Keratinocyte (primary cell): ENCODE measurements around the gene TPBGL. TPM values are rescaled to one million over a fixed set of nuclear protein-coding genes. Genes with fewer than 3 reads are reported as not detected.

Source experiments
- DNase-seq: peaks from one replicate; pipeline ENCODE4 v3.0.0-alpha.2; 2011; ENCODE audit warnings: low read depth, missing footprints, low spot score
- FAIRE-seq: peaks from 2 replicates; lab custom pipeline; 2011; peaks lifted over from hg19 to GRCh38; lab: Jason Lieb, UNC
- H2AFZ ChIP-seq: 2 replicates; pipeline ENCODE4 v1.6.0; 2012; ENCODE audit warnings: low read length, control low read depth, inconsistent platforms; ENCODE audit not compliant: control insufficient read depth
- H3K27ac ChIP-seq: 2 replicates; pipeline ENCODE4 v1.5.1; 2011; ENCODE audit warnings: low read length; ENCODE audit not compliant: control insufficient read depth, insufficient read depth
- H3K27me3 ChIP-seq: 3 replicates; pipeline ENCODE4 v1.6.0; 2011; ENCODE audit warnings: low read length; ENCODE audit not compliant: control insufficient read depth, insufficient read depth; ENCODE audit errors: extremely low read depth
- H3K36me3 ChIP-seq, 2 experiments: 2 replicates in 1 of 2; 3 replicates in 1 of 2; pipeline ENCODE4 v1.5.1; 2011; ENCODE audit warnings: low read length in 2 of 2, mild to moderate bottlenecking in 1 of 2; ENCODE audit not compliant: control insufficient read depth in 2 of 2, insufficient read depth in 2 of 2; ENCODE audit errors: extremely low read depth in 1 of 2
- H3K4me1 ChIP-seq: 3 replicates; pipeline ENCODE4 v1.5.1; 2011; ENCODE audit warnings: low read length; ENCODE audit not compliant: control insufficient read depth, insufficient read depth; ENCODE audit errors: extremely low read depth
- H3K4me2 ChIP-seq: 3 replicates; pipeline ENCODE4 v1.6.0; 2011; ENCODE audit warnings: low read depth, low read length; ENCODE audit not compliant: control insufficient read depth, insufficient read depth; ENCODE audit errors: extremely low read depth
- H3K4me3 ChIP-seq, 3 experiments: fragments of 200-600 bp in 1 of 3; sonication (generic) in 1 of 3; 2 replicates in 2 of 3; 3 replicates in 1 of 3; pipeline ENCODE4 v1.5.1; 2011 to 2016; ENCODE audit warnings: low read length in 3 of 3, mild to moderate bottlenecking in 3 of 3, control low read depth in 2 of 3, inconsistent platforms in 1 of 3, low read depth in 1 of 3, mixed read lengths in 1 of 3, mixed run types in 1 of 3, moderate library complexity in 1 of 3; ENCODE audit not compliant: control insufficient read depth in 2 of 3, insufficient read depth in 2 of 3; ENCODE audit errors: extremely low read depth in 1 of 3
- H3K79me2 ChIP-seq: 2 replicates; pipeline ENCODE4 v1.6.0; 2012; ENCODE audit warnings: low read length; ENCODE audit not compliant: control insufficient read depth, insufficient read depth
- H3K9ac ChIP-seq: 3 replicates; pipeline ENCODE4 v1.6.0; 2011; ENCODE audit warnings: low read length; ENCODE audit not compliant: control insufficient read depth, insufficient read depth; ENCODE audit errors: extremely low read depth
- H3K9me1 ChIP-seq: 3 replicates; pipeline ENCODE4 v1.6.0; 2011; ENCODE audit warnings: low read length; ENCODE audit not compliant: control insufficient read depth, insufficient read depth; ENCODE audit errors: extremely low read depth
- H3K9me3 ChIP-seq: 2 replicates; pipeline ENCODE4 v1.5.1; 2012; ENCODE audit warnings: low read depth, low read length; ENCODE audit not compliant: control insufficient read depth
- H4K20me1 ChIP-seq: 3 replicates; pipeline ENCODE4 v1.6.0; 2011; ENCODE audit warnings: low read length; ENCODE audit not compliant: control insufficient read depth, insufficient read depth; ENCODE audit errors: extremely low read depth
- EZH2 ChIP-seq: IDR thresholded peaks from one replicate; pipeline ENCODE4 v1.6.1; 2012; ENCODE audit warnings: inconsistent platforms, mild to moderate bottlenecking, low read length, moderate library complexity
- dilution Hi-C: fragments of 300-500 bp; cut with MboI; formaldehyde crosslinking; loops from one replicate; pipeline ENCODE4 v1.7.0; 2020; ENCODE audit warnings: low sequenced_read_pairs; ENCODE audit not compliant: extremely low pct_ligation_motif_present
- polyA plus RNA-seq, 5 experiments: library from polyadenylated mRNA; depleted of rRNA in 3 of 5; stranded (reverse) in 3 of 5; stranded (forward) in 1 of 5; unstranded in 1 of 5; fragments of >200 nt; gene quantifications; 1 replicate in 1 of 5; 2 replicates in 3 of 5; 3 replicates in 1 of 5; pipeline versions ENCODE4 v1.2.1 to v1.2.3, GENCODE V29; 2011 to 2012; ENCODE audit warnings: missing spikeins in 2 of 5, low read depth in 1 of 5, low replicate concordance in 1 of 5
- TF ChIP-seq, protein P1 (sequence below), 3 experiments: IDR thresholded peaks in 1 of 3; conservative IDR thresholded peaks in 1 of 3; optimal IDR thresholded peaks in 1 of 3; 2 replicates in 2 of 3; 3 replicates in 1 of 3; pipeline versions ENCODE3 to v1.5.1; 2011; ENCODE audit warnings: low read length in 3 of 3, mild to moderate bottlenecking in 3 of 3, moderate library complexity in 2 of 3, control low read depth in 1 of 3, inconsistent platforms in 1 of 3; ENCODE audit not compliant: insufficient read depth in 2 of 3; ENCODE audit errors: extremely low read depth in 1 of 3

The TPBGL gene
- polyA plus RNA-seq, 1 donor (not counting 4 experiments of a cell fraction or from before 2014, with no cell fraction given): not detected

DNA sequence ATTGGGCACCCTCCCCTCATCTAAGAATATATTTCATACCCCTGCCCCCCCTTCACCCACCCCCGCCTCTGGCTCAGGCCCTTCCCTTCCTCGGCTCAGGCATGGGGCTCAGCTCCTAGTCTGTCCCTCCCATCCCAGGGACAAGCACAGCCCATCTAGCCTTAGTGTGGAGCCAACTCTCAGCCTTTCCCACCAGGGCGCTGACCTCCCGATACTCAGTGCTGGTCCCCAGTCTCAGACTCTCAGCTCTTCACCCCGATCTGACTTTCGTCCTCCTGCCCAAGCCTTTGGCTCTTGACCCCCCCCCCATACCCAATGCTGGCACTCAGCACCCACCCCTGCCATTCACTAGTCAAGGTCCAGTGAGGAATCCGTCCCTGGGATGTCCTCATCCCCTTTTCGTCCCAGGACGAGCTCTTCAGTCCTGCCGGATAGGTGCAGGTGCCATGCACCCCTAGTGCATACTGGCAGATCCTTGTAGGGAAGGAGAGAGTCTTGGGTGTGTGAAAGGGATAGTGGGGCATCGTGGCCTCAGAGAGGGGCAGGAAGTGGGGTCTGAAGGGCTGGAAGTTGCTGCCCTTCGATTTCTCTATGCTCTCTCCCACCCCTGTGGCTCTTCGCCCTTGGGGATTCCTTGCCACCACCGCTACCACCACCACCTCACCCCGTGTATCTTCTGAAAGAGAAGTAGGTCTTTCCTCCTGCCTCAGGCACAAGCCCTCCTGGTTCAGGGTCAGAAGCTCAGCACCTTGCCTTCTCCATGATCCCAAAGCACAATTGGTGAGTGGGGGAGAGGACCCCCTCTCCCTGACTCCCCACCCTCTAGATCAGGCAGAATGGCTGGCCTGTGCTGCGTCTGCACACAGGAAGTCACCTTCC, 2.4 kb downstream of the TPBGL start:
- H3K4me1 ChIP-seq: no peaks in the 10 kb centered on the region
- dilution Hi-C loops: no loop called here

DNA sequence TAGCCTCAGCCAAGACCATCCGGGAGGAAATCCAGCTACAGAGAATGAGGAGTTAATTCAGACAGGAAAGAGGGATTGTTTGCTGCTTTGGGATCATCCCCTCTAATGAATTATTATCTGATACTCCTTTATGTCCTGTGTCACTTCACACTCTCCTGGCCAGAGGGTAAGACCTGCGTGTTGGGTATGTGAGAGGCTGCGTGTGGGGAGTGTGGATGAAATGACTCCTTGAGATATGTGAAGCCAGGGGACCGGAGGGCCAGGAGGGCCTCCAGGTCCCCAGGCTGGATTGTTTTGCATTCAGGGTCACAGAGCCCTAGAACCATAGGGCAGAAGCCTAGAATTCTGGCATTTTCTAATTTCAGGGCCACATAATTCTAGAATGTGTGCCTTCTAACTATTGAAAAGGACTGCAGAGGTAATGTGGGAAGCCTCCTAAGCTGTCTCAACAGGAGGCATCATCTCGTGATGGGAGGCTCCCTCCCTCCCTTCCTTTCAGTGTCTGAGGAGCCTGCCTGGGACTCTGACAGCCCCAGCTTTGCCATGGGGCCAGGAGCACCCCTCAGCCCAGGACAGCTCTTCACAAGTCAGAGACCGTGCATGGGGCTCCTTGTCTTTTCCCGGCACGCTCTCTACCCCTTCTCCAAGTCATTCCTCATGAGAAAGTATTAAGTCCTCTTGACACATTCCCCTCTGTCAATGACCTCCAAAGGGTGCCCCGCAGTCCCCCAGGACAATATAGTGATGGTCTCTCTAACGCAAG, 3.7 kb downstream of the TPBGL start:
- no peak overlapping the region for H3K4me2 ChIP-seq

More for the DNA sequence above, 2.4 kb downstream of the TPBGL start:
- no peaks in the 10 kb centered on the region for H3K36me3 ChIP-seq
- H3K27ac ChIP-seq: no peak overlapping the region
- peaks cover 53% of the 10 kb centered on the region for H3K27me3 ChIP-seq
- no peak overlapping the region for H3K4me3 ChIP-seq
- DNase-seq (no peak), FAIRE-seq (no peak)
- no peaks in the 10 kb centered on the region for H3K9me1 ChIP-seq
- no peak overlapping the region for H2AFZ ChIP-seq
- no peak overlapping the region for H3K4me2 ChIP-seq
- H3K9me3 ChIP-seq: no peaks in the 10 kb centered on the region
- no peak overlapping the region for H3K9ac ChIP-seq
- no peaks in the 10 kb centered on the region for H4K20me1 ChIP-seq
- no peaks in the 10 kb centered on the region for H3K79me2 ChIP-seq
- TF ChIP-seq, protein P1, sequence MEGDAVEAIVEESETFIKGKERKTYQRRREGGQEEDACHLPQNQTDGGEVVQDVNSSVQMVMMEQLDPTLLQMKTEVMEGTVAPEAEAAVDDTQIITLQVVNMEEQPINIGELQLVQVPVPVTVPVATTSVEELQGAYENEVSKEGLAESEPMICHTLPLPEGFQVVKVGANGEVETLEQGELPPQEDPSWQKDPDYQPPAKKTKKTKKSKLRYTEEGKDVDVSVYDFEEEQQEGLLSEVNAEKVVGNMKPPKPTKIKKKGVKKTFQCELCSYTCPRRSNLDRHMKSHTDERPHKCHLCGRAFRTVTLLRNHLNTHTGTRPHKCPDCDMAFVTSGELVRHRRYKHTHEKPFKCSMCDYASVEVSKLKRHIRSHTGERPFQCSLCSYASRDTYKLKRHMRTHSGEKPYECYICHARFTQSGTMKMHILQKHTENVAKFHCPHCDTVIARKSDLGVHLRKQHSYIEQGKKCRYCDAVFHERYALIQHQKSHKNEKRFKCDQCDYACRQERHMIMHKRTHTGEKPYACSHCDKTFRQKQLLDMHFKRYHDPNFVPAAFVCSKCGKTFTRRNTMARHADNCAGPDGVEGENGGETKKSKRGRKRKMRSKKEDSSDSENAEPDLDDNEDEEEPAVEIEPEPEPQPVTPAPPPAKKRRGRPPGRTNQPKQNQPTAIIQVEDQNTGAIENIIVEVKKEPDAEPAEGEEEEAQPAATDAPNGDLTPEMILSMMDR (optimal IDR thresholded peaks at IDR 0.05 in 1 of 3, IDR thresholded peaks at IDR 0.05 in 1 of 3, conservative IDR thresholded peaks at IDR 0.05 in 1 of 3; ENCODE audit: extremely low read depth in 1 of 3, insufficient read depth in 2 of 3, low read length in 3 of 3): no peak
- no peak for TF ChIP-seq EZH2

More for the DNA sequence above, 3.7 kb downstream of the TPBGL start:
- FAIRE-seq: no peak
- dilution Hi-C loops: no loop called here
- Histone ChIP-seq H3K9me3 (no peaks in the 10 kb centered on the region), H3K4me3 (no peak overlapping the region), H3K27ac (no peak overlapping the region), H3K27me3 (peaks cover 48% of the 10 kb centered on the region), H3K9me1 (no peaks in the 10 kb centered on the region), H3K9ac (no peak overlapping the region), H3K36me3 (no peaks in the 10 kb centered on the region), H4K20me1 (no peaks in the 10 kb centered on the region), H3K79me2 (no peaks in the 10 kb centered on the region), H3K4me1 (no peaks in the 10 kb centered on the region), H2AFZ (no peak overlapping the region)
- DNase-seq: no peak
- TF ChIP-seq EZH2: no peak
- TF ChIP-seq, protein P1 (optimal IDR thresholded peaks at IDR 0.05 in 1 of 3, IDR thresholded peaks at IDR 0.05 in 1 of 3, conservative IDR thresholded peaks at IDR 0.05 in 1 of 3; ENCODE audit: extremely low read depth in 1 of 3, insufficient read depth in 2 of 3, low read length in 3 of 3): no peak
